MM.1S (cell line): ENCODE data around the gene LYZL6.

Experiments used
- CTCF ChIP-seq: fragments of 300-600 bp; sonication (generic); IDR thresholded peaks from 2 replicates; pipeline ENCODE4 v1.5.1; 2016; ENCODE audit warnings: antibody characterized with exemption, low read length, mixed read lengths
- EZH2 ChIP-seq: fragments of 300-600 bp; sonication (generic); optimal IDR thresholded peaks from 2 replicates; pipeline ENCODE3; 2017; ENCODE audit warnings: low read depth, mild to moderate bottlenecking, antibody characterized with exemption, low read length, mixed read lengths

- TF ChIP-seq CTCF (no peak), EZH2 (no peak)
Observed at GRCh38 chr17:35889818-35890773, 53.4 kb downstream of the LYZL6 start.
